Measurements from ENCODE around the gene ZNF546.

The ZNF546 gene

GRCh38 chr19:40056505-40056904 is 59.6 kb downstream of the ZNF546 start:
- DNase-seq: no peak

- DNase-seq: no peak
Observed at GRCh38 chr19:40057166-40057565, 60.3 kb downstream of the ZNF546 start.

GRCh38 chr19:40059624-40060023 is 62.8 kb downstream of the ZNF546 start:
- DNase-seq: no peak

GRCh38 chr19:40070058-40070457 is 73.2 kb downstream of the ZNF546 start:
- no peak for DNase-seq
